ENCODE data around the gene PPP2R5A.

Gene PPP2R5A

GRCh38 chr1:212241957-212242287 lies 43.3 kb upstream of the PPP2R5A start:
- H3K9ac ChIP-seq (ENCODE audit: low read depth, low read length, poor library complexity, severe bottlenecking), result no peak overlapping the region
- no peaks in the 10 kb centered on the region for H3K9me3 ChIP-seq (ENCODE audit: insufficient read depth, low read depth, low read length)
- no peaks in the 10 kb centered on the region for H3K79me2 ChIP-seq (ENCODE audit: insufficient read depth, low read length)
- no peaks in the 10 kb centered on the region for H3K4me1 ChIP-seq (ENCODE audit: insufficient read depth, low read length, poor library complexity, severe bottlenecking)
- no peaks in the 10 kb centered on the region for H3F3A ChIP-seq (ENCODE audit: low read depth)
- no peak overlapping the region for H2AFZ ChIP-seq (ENCODE audit: low read length)
- no peaks in the 10 kb centered on the region for H3K27me3 ChIP-seq (ENCODE audit: insufficient read depth, low read length, poor library complexity, severe bottlenecking)
- H4K20me1 ChIP-seq (ENCODE audit: insufficient read depth, low read length, poor library complexity, severe bottlenecking), result no peaks in the 10 kb centered on the region
- H3K36me3 ChIP-seq (ENCODE audit: insufficient read depth, low read length), result no peaks in the 10 kb centered on the region
- no peak overlapping the region for H3K4me3 ChIP-seq (ENCODE audit: low read length, poor library complexity, severe bottlenecking)
- no peaks in the 10 kb centered on the region for H3K9me2 ChIP-seq (replicated peaks; ENCODE audit: low read depth, low read length)
- TF ChIP-seq, protein P1, sequence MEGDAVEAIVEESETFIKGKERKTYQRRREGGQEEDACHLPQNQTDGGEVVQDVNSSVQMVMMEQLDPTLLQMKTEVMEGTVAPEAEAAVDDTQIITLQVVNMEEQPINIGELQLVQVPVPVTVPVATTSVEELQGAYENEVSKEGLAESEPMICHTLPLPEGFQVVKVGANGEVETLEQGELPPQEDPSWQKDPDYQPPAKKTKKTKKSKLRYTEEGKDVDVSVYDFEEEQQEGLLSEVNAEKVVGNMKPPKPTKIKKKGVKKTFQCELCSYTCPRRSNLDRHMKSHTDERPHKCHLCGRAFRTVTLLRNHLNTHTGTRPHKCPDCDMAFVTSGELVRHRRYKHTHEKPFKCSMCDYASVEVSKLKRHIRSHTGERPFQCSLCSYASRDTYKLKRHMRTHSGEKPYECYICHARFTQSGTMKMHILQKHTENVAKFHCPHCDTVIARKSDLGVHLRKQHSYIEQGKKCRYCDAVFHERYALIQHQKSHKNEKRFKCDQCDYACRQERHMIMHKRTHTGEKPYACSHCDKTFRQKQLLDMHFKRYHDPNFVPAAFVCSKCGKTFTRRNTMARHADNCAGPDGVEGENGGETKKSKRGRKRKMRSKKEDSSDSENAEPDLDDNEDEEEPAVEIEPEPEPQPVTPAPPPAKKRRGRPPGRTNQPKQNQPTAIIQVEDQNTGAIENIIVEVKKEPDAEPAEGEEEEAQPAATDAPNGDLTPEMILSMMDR (conservative IDR thresholded peaks at IDR 0.05; ENCODE audit: low read length), result no peak
- TF ChIP-seq EZH2phosphoT487 (IDR thresholded peaks at IDR 0.05; ENCODE audit: borderline replicate concordance), result no peak
- no peak overlapping the region for H3K4me2 ChIP-seq (ENCODE audit: low read depth, low read length, poor library complexity, severe bottlenecking)

DNA sequence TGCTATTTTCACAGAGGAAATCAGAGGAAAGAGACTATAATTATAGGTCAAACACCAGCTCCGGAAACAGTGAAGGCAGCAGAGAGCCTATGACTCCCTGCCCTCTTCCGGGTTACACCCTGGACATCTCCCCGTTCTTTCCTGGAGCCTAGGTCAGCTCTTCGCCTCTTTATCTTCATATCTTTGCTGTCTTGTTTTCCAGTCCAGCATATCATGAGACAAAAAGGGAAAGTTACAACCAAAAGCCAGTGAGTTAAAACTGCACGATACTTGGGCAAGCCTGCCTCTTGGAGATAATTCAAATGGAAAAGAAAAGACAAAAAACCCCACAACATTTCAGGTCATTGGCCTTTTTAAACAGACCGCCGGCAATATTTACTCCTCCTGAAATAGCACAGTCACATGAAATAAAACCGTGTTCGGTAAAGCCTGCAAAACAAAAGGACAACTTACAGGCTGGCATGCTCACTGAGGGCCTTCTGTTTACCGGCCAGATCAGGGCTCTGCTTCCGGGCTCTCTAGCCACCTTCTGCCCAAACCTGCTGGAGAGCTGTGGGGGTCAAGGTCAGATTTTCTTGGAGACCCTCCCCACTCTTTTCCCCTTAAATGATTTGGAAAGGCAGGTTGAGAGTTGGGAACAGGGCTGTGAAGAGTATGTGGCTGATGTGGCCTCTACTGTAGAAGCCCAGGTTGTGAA lies 42.8 kb upstream of the PPP2R5A start:
- no peak overlapping the region for H3K4me2 ChIP-seq (ENCODE audit: low read depth, low read length, poor library complexity, severe bottlenecking)
- H3K4me3 ChIP-seq (ENCODE audit: low read length, poor library complexity, severe bottlenecking), result no peak overlapping the region

GRCh38 chr1:212242985-212243308 lies 42.3 kb upstream of the PPP2R5A start:
- no peak overlapping the region for H3K9ac ChIP-seq (ENCODE audit: low read depth, low read length, poor library complexity, severe bottlenecking)

More for the DNA sequence above, 42.8 kb upstream of the PPP2R5A start:
- no peaks in the 10 kb centered on the region for H3K9me2 ChIP-seq (replicated peaks; ENCODE audit: low read depth, low read length)
- H3K36me3 ChIP-seq (ENCODE audit: insufficient read depth, low read length), result no peaks in the 10 kb centered on the region
- no peak for TF ChIP-seq EZH2phosphoT487 (IDR thresholded peaks at IDR 0.05; ENCODE audit: borderline replicate concordance)
- TF ChIP-seq, protein P1 (conservative IDR thresholded peaks at IDR 0.05; ENCODE audit: low read length), result no peak
- H2AFZ ChIP-seq (ENCODE audit: low read length), result no peak overlapping the region
- no peaks in the 10 kb centered on the region for H3K27me3 ChIP-seq (ENCODE audit: insufficient read depth, low read length, poor library complexity, severe bottlenecking)
- H3K9ac ChIP-seq (ENCODE audit: low read depth, low read length, poor library complexity, severe bottlenecking), result no peak overlapping the region
- no peaks in the 10 kb centered on the region for H3K9me3 ChIP-seq (ENCODE audit: insufficient read depth, low read depth, low read length)
- H3K4me1 ChIP-seq (ENCODE audit: insufficient read depth, low read length, poor library complexity, severe bottlenecking), result no peaks in the 10 kb centered on the region
- H3F3A ChIP-seq (ENCODE audit: low read depth), result no peaks in the 10 kb centered on the region
- H4K20me1 ChIP-seq (ENCODE audit: insufficient read depth, low read length, poor library complexity, severe bottlenecking), result no peaks in the 10 kb centered on the region
- no peaks in the 10 kb centered on the region for H3K79me2 ChIP-seq (ENCODE audit: insufficient read depth, low read length)

More at GRCh38 chr1:212242985-212243308, 42.3 kb upstream of the PPP2R5A start:
- Histone ChIP-seq H2AFZ (ENCODE audit: low read length) (no peak overlapping the region), H4K20me1 (ENCODE audit: insufficient read depth, low read length, poor library complexity, severe bottlenecking) (no peaks in the 10 kb centered on the region), H3F3A (ENCODE audit: low read depth) (no peaks in the 10 kb centered on the region), H3K9me3 (ENCODE audit: insufficient read depth, low read depth, low read length) (no peaks in the 10 kb centered on the region), H3K4me2 (ENCODE audit: low read depth, low read length, poor library complexity, severe bottlenecking) (no peak overlapping the region), H3K4me3 (ENCODE audit: low read length, poor library complexity, severe bottlenecking) (no peak overlapping the region), H3K9me2 (replicated peaks; ENCODE audit: low read depth, low read length) (no peaks in the 10 kb centered on the region), H3K36me3 (ENCODE audit: insufficient read depth, low read length) (no peaks in the 10 kb centered on the region), H3K4me1 (ENCODE audit: insufficient read depth, low read length, poor library complexity, severe bottlenecking) (no peaks in the 10 kb centered on the region), H3K79me2 (ENCODE audit: insufficient read depth, low read length) (no peaks in the 10 kb centered on the region), H3K27me3 (ENCODE audit: insufficient read depth, low read length, poor library complexity, severe bottlenecking) (no peaks in the 10 kb centered on the region)
- no peak for TF ChIP-seq EZH2phosphoT487 (IDR thresholded peaks at IDR 0.05; ENCODE audit: borderline replicate concordance)
- TF ChIP-seq, protein P1 (conservative IDR thresholded peaks at IDR 0.05; ENCODE audit: low read length), result no peak
